ENCODE measurements around the gene MACF1. TPM values are rescaled to one million over a fixed set of nuclear protein-coding genes. Genes with fewer than 3 reads are reported as not detected.
A peak's percentile ranks its signal among the peaks of the same experiment; 100 is the strongest.

MACF1 gene
- polyA plus RNA-seq, 1 donor = 99.5 TPM

GRCh38 chr1:39393645-39394044, 189.2 kb downstream of the MACF1 start:
- WGBS (ENCODE audit: insufficient coverage, low lambda C conversion rate) = 96% methylated on average over 9 of the region's 11 CpGs
- peaks cover 12% of the 10 kb centered on the region for H3K36me3 ChIP-seq (ENCODE audit: control insufficient read depth, insufficient read depth, low read length)
- H3K27ac ChIP-seq (ENCODE audit: low read length) = no peak overlapping the region
- H3K4me3 ChIP-seq (ENCODE audit: low read length) = no peak overlapping the region
- DNase-seq = no peak
- H3K4me1 ChIP-seq (ENCODE audit: control insufficient read depth, insufficient read depth, low read length) = peaks cover 28% of the 10 kb centered on the region
- H3K27me3 ChIP-seq (ENCODE audit: control insufficient read depth, insufficient read depth, low read length) = no peaks in the 10 kb centered on the region
- no peaks in the 10 kb centered on the region for H3K9me3 ChIP-seq (ENCODE audit: control insufficient read depth, low read depth, low read length)

GRCh38 chr1:39394059-39394458, 189.6 kb downstream of the MACF1 start:
- Histone ChIP-seq H3K4me3 (ENCODE audit: low read length) (no peak overlapping the region), H3K4me1 (ENCODE audit: control insufficient read depth, insufficient read depth, low read length) (peaks cover 33% of the 10 kb centered on the region), H3K27me3 (ENCODE audit: control insufficient read depth, insufficient read depth, low read length) (no peaks in the 10 kb centered on the region), H3K36me3 (ENCODE audit: control insufficient read depth, insufficient read depth, low read length) (peaks cover 9% of the 10 kb centered on the region), H3K9me3 (ENCODE audit: control insufficient read depth, low read depth, low read length) (no peaks in the 10 kb centered on the region), H3K27ac (ENCODE audit: low read length) (peak overlapping the region; percentile 64)
- DNase-seq = no peak
- WGBS (ENCODE audit: insufficient coverage, low lambda C conversion rate) = 100% methylated on average over 1 of the region's 6 CpGs

GRCh38 chr1:39394598-39394997, 190.1 kb downstream of the MACF1 start:
- DNase-seq = peak; percentile 51 to 81
- Histone ChIP-seq H3K4me3 (ENCODE audit: low read length) (no peak overlapping the region), H3K4me1 (ENCODE audit: control insufficient read depth, insufficient read depth, low read length) (peaks cover 33% of the 10 kb centered on the region), H3K27ac (ENCODE audit: low read length) (peak overlapping the region; percentile 64), H3K27me3 (ENCODE audit: control insufficient read depth, insufficient read depth, low read length) (no peaks in the 10 kb centered on the region), H3K36me3 (ENCODE audit: control insufficient read depth, insufficient read depth, low read length) (peaks cover 6% of the 10 kb centered on the region), H3K9me3 (ENCODE audit: control insufficient read depth, low read depth, low read length) (no peaks in the 10 kb centered on the region)
- WGBS (ENCODE audit: insufficient coverage, low lambda C conversion rate) = no CpG with 5 or more reads among the region's 3 CpGs

- Histone ChIP-seq H3K9me3 (ENCODE audit: control insufficient read depth, low read depth, low read length) (no peaks in the 10 kb centered on the region), H3K36me3 (ENCODE audit: control insufficient read depth, insufficient read depth, low read length) (peaks cover 1% of the 10 kb centered on the region), H3K27ac (ENCODE audit: low read length) (peak overlapping the region; percentile 64), H3K27me3 (ENCODE audit: control insufficient read depth, insufficient read depth, low read length) (no peaks in the 10 kb centered on the region), H3K4me3 (ENCODE audit: low read length) (no peak overlapping the region), H3K4me1 (ENCODE audit: control insufficient read depth, insufficient read depth, low read length) (peaks cover 33% of the 10 kb centered on the region)
- peak; percentile 32 to 71 for DNase-seq
- no CpG with 5 or more reads among the region's 1 CpG for WGBS (ENCODE audit: insufficient coverage, low lambda C conversion rate)
Measured at GRCh38 chr1:39395357-39395831, 190.9 kb downstream of the MACF1 start.

- no peaks in the 10 kb centered on the region for H3K27me3 ChIP-seq (ENCODE audit: control insufficient read depth, insufficient read depth, low read length)
- no peaks in the 10 kb centered on the region for H3K36me3 ChIP-seq (ENCODE audit: control insufficient read depth, insufficient read depth, low read length)
- DNase-seq = no peak
- H3K4me3 ChIP-seq (ENCODE audit: low read length) = no peak overlapping the region
- H3K27ac ChIP-seq (ENCODE audit: low read length) = no peak overlapping the region
- H3K9me3 ChIP-seq (ENCODE audit: control insufficient read depth, low read depth, low read length) = no peaks in the 10 kb centered on the region
- 83% methylated on average over 3 of the region's 5 CpGs for WGBS (ENCODE audit: insufficient coverage, low lambda C conversion rate)
- peaks cover 33% of the 10 kb centered on the region for H3K4me1 ChIP-seq (ENCODE audit: control insufficient read depth, insufficient read depth, low read length)
Measured at GRCh38 chr1:39396671-39397070, 192.2 kb downstream of the MACF1 start.

GRCh38 chr1:39397487-39397886, 193.0 kb downstream of the MACF1 start:
- H3K4me1 ChIP-seq (ENCODE audit: control insufficient read depth, insufficient read depth, low read length) = peaks cover 31% of the 10 kb centered on the region
- DNase-seq = no peak
- H3K9me3 ChIP-seq (ENCODE audit: control insufficient read depth, low read depth, low read length) = no peaks in the 10 kb centered on the region
- H3K36me3 ChIP-seq (ENCODE audit: control insufficient read depth, insufficient read depth, low read length) = no peaks in the 10 kb centered on the region
- H3K4me3 ChIP-seq (ENCODE audit: low read length) = no peak overlapping the region
- no peak overlapping the region for H3K27ac ChIP-seq (ENCODE audit: low read length)
- no peaks in the 10 kb centered on the region for H3K27me3 ChIP-seq (ENCODE audit: control insufficient read depth, insufficient read depth, low read length)
- WGBS (ENCODE audit: insufficient coverage, low lambda C conversion rate) = no CpG with 5 or more reads among the region's 5 CpGs

- peak; percentile 90 to 92 for DNase-seq
- no CpG with 5 or more reads among the region's 6 CpGs for WGBS (ENCODE audit: insufficient coverage, low lambda C conversion rate)
- Histone ChIP-seq H3K27me3 (ENCODE audit: control insufficient read depth, insufficient read depth, low read length) (no peaks in the 10 kb centered on the region), H3K4me1 (ENCODE audit: control insufficient read depth, insufficient read depth, low read length) (peaks cover 29% of the 10 kb centered on the region), H3K27ac (ENCODE audit: low read length) (peak overlapping the region; percentile 71), H3K4me3 (ENCODE audit: low read length) (no peak overlapping the region), H3K9me3 (ENCODE audit: control insufficient read depth, low read depth, low read length) (no peaks in the 10 kb centered on the region), H3K36me3 (ENCODE audit: control insufficient read depth, insufficient read depth, low read length) (no peaks in the 10 kb centered on the region)
Measured at GRCh38 chr1:39398278-39399021, 194.0 kb downstream of the MACF1 start.

GRCh38 chr1:39401106-39401505, 196.6 kb downstream of the MACF1 start:
- Histone ChIP-seq H3K4me1 (ENCODE audit: control insufficient read depth, insufficient read depth, low read length) (peaks cover 11% of the 10 kb centered on the region), H3K27ac (ENCODE audit: low read length) (no peak overlapping the region), H3K27me3 (ENCODE audit: control insufficient read depth, insufficient read depth, low read length) (no peaks in the 10 kb centered on the region), H3K36me3 (ENCODE audit: control insufficient read depth, insufficient read depth, low read length) (no peaks in the 10 kb centered on the region), H3K9me3 (ENCODE audit: control insufficient read depth, low read depth, low read length) (no peaks in the 10 kb centered on the region), H3K4me3 (ENCODE audit: low read length) (no peak overlapping the region)
- DNase-seq = no peak
- WGBS (ENCODE audit: insufficient coverage, low lambda C conversion rate) = no CpG with 5 or more reads among the region's 2 CpGs

- no peak for DNase-seq
- Histone ChIP-seq H3K4me1 (ENCODE audit: control insufficient read depth, insufficient read depth, low read length) (peaks cover 4% of the 10 kb centered on the region), H3K9me3 (ENCODE audit: control insufficient read depth, low read depth, low read length) (no peaks in the 10 kb centered on the region), H3K27me3 (ENCODE audit: control insufficient read depth, insufficient read depth, low read length) (no peaks in the 10 kb centered on the region), H3K4me3 (ENCODE audit: low read length) (no peak overlapping the region), H3K27ac (ENCODE audit: low read length) (no peak overlapping the region), H3K36me3 (ENCODE audit: control insufficient read depth, insufficient read depth, low read length) (no peaks in the 10 kb centered on the region)
- WGBS (ENCODE audit: insufficient coverage, low lambda C conversion rate) = no CpG with 5 or more reads among the region's 3 CpGs
Measured at GRCh38 chr1:39404876-39405275, 200.4 kb downstream of the MACF1 start.

GRCh38 chr1:39405358-39405757, 200.9 kb downstream of the MACF1 start:
- no peaks in the 10 kb centered on the region for H3K27me3 ChIP-seq (ENCODE audit: control insufficient read depth, insufficient read depth, low read length)
- no peak for DNase-seq
- no peaks in the 10 kb centered on the region for H3K36me3 ChIP-seq (ENCODE audit: control insufficient read depth, insufficient read depth, low read length)
- H3K4me3 ChIP-seq (ENCODE audit: low read length) = no peak overlapping the region
- peaks cover 9% of the 10 kb centered on the region for H3K4me1 ChIP-seq (ENCODE audit: control insufficient read depth, insufficient read depth, low read length)
- no CpG with 5 or more reads among the region's 2 CpGs for WGBS (ENCODE audit: insufficient coverage, low lambda C conversion rate)
- no peak overlapping the region for H3K27ac ChIP-seq (ENCODE audit: low read length)
- H3K9me3 ChIP-seq (ENCODE audit: control insufficient read depth, low read depth, low read length) = no peaks in the 10 kb centered on the region
